GM12874 (cell line): ENCODE measurements around the gene GTPBP3.

Experiments
- CTCF ChIP-seq: IDR thresholded peaks from 2 replicates; pipeline ENCODE4 v1.5.1; 2011; ENCODE audit warnings: low read depth, mild to moderate bottlenecking, control low read depth, low read length, moderate library complexity; ENCODE audit not compliant: insufficient read depth

Gene GTPBP3

GRCh38 chr19:17338433-17339078 is 1.2 kb downstream of the GTPBP3 start:
- TF ChIP-seq CTCF = no peak

GRCh38 chr19:17339088-17339741 is 1.9 kb downstream of the GTPBP3 start:
- TF ChIP-seq CTCF = no peak

GRCh38 chr19:17340302-17340870 is 3.0 kb downstream of the GTPBP3 start:
- TF ChIP-seq CTCF = no peak

- TF ChIP-seq CTCF = no peak
Measured at GRCh38 chr19:17340871-17341357, 3.6 kb downstream of the GTPBP3 start.

- no peak for TF ChIP-seq CTCF
Measured at GRCh38 chr19:17341386-17341785, 4.0 kb downstream of the GTPBP3 start.

- TF ChIP-seq CTCF = no peak
Measured at GRCh38 chr19:17341845-17342244, 4.5 kb downstream of the GTPBP3 start.

- TF ChIP-seq CTCF = peak; percentile 98
Measured at GRCh38 chr19:17346109-17346671, 8.8 kb downstream of the GTPBP3 start.
